Motor neuron (in vitro differentiated cells): ENCODE results near the gene VWA8. TPM values are rescaled to one million over a fixed set of nuclear protein-coding genes. Genes with fewer than 3 reads are reported as not detected.
"Not testable (repeated sequence)": the region's sequence is repeated elsewhere in the genome, so short reads cannot be mapped to it uniquely, and the experiment has no call there.

Experiments
- ATAC-seq, 8 experiments: fragments of 200-7000 bp; cut with Tn5 transposase; replicated peaks in 6 of 8; 2 replicates each; pipeline ENCODE4 v1.8.0; 2021; ENCODE audit warnings: mild to moderate bottlenecking in 8 of 8, moderate library complexity in 8 of 8
- H3K27ac ChIP-seq, 2 donors: fragments of 250-450 bp; sonication (Bioruptor Pico); 2 replicates each; pipeline ENCODE4 v1.9.0; 2021; ENCODE audit warnings: antibody characterized with exemption in 2 of 2, mild to moderate bottlenecking in 2 of 2, moderate library complexity in 1 of 2
- H3K4me1 ChIP-seq, 2 donors: fragments of 250-450 bp; sonication (Bioruptor Pico); replicated peaks in 1 of 2; 2 replicates each; pipeline ENCODE4 v1.6.1; 2021; ENCODE audit warnings: antibody characterized with exemption in 2 of 2, mild to moderate bottlenecking in 2 of 2, moderate library complexity in 1 of 2
- H3K4me3 ChIP-seq, 5 donors: fragments of 250-450 bp; sonication (Bioruptor Pico); 2 replicates each; pipeline ENCODE4 v1.9.0; 2021; ENCODE audit warnings: antibody characterized with exemption in 5 of 5, mild to moderate bottlenecking in 5 of 5, moderate library complexity in 4 of 5
- WGBS, 10 experiments: fragments of 450-650 bp; shearing (Covaris generic); methylation state at CpG; one replicate each; pipeline ENCODE4 v1.0.0; 2022; 5-methylcytosine and 5-hydroxymethylcytosine counted together
- in situ Hi-C, 9 experiments: fragments of 400-800 bp; cut with MboI; loops; one replicate each; pipeline ENCODE4 v1.15.0; 2021; ENCODE audit warnings: low sequenced_read_pairs in 9 of 9, low pct_unique_long_range_greater_than_20kb in 2 of 9; ENCODE audit not compliant: unreplicated experiment in 9 of 9
- total RNA-seq, 8 experiments: library from RNA; unstranded; fragments of 300-600 nt; gene quantifications; 2 replicates each; pipeline versions ENCODE4 v1.2.3 to v1.2.4, GENCODE V29; 2022

The VWA8 gene
- total RNA-seq, 8 experiments from 2014 or later: 9.1 to 31.7 (median 11.8) TPM

- Histone ChIP-seq H3K4me1 (no peaks in the 10 kb centered on the region), H3K4me3 (no peak overlapping the region), H3K27ac (no peak overlapping the region)
- no peak for ATAC-seq
- in situ Hi-C loops: no loop called here
- WGBS, 10 experiments: 100% methylated on average over 1 of the region's 1 CpG; no CpG with 5 or more reads in 2 of the 10 experiments
Measured at GRCh38 chr13:41934994-41935393, 25.9 kb downstream of the VWA8 start.

- Histone ChIP-seq H3K4me3 (no peak overlapping the region), H3K4me1 (no peaks in the 10 kb centered on the region), H3K27ac (no peak overlapping the region)
- in situ Hi-C loops: no loop called here
- 50 to 100% (median 92%) methylated on average over 1 of the region's 1 CpG; no CpG with 5 or more reads in 1 of the 10 experiments for WGBS, 10 experiments
- ATAC-seq: no peak
Measured at GRCh38 chr13:41934120-41934519, 26.8 kb downstream of the VWA8 start.

- WGBS, 10 experiments: 92 to 100% (median 100%) methylated on average over 1 of the region's 1 CpG; no CpG with 5 or more reads in 4 of the 10 experiments
- ATAC-seq: no peak
- Histone ChIP-seq H3K4me1 (no peaks in the 10 kb centered on the region), H3K4me3 (no peak overlapping the region), H3K27ac (no peak overlapping the region)
- in situ Hi-C loops: no loop called here
Measured at GRCh38 chr13:41931337-41931736, 29.6 kb downstream of the VWA8 start.

GRCh38 chr13:41930154-41930553 is 30.8 kb downstream of the VWA8 start:
- no peak overlapping the region for H3K27ac ChIP-seq
- no peaks in the 10 kb centered on the region for H3K4me1 ChIP-seq
- 92 to 100% (median 99%) methylated on average over 2 to 5 of the region's 5 CpGs for WGBS, 10 experiments
- in situ Hi-C loops: no loop called here
- ATAC-seq: no peak
- no peak overlapping the region for H3K4me3 ChIP-seq

GRCh38 chr13:41928323-41928722 is 32.6 kb downstream of the VWA8 start:
- H3K4me1 ChIP-seq: no peaks in the 10 kb centered on the region
- 18 to 100% (median 85%) methylated on average over 2 of the region's 2 CpGs for WGBS, 10 experiments
- in situ Hi-C loops: no loop called here
- no peak overlapping the region for H3K27ac ChIP-seq
- no peak overlapping the region for H3K4me3 ChIP-seq
- ATAC-seq: no peak

- no peak overlapping the region for H3K4me3 ChIP-seq
- 71 to 100% (median 100%) methylated on average over 1 to 2 of the region's 2 CpGs; no CpG with 5 or more reads in 1 of the 10 experiments for WGBS, 10 experiments
- no peak overlapping the region for H3K27ac ChIP-seq
- no peaks in the 10 kb centered on the region for H3K4me1 ChIP-seq
- no peak for ATAC-seq
- in situ Hi-C loops: no loop called here
Measured at GRCh38 chr13:41925014-41925413, 35.9 kb downstream of the VWA8 start.

- H3K4me3 ChIP-seq, H3K27ac ChIP-seq, ATAC-seq, H3K4me1 ChIP-seq: not testable (repeated sequence)
- WGBS, 10 experiments: 100% methylated on average over 1 of the region's 4 CpGs; no CpG with 5 or more reads in 9 of the 10 experiments
- in situ Hi-C loops: loop anchor here in 1 of 9 experiments (25.0 kb wide), 1 partner anchor 189 kb away; no protein-coding TSS in a partner anchor
Measured at GRCh38 chr13:41922894-41923293, 38.0 kb downstream of the VWA8 start.

GRCh38 chr13:41919741-41920487 is 41.0 kb downstream of the VWA8 start:
- no peak for ATAC-seq

GRCh38 chr13:41919031-41919740 is 41.7 kb downstream of the VWA8 start:
- H3K4me1 ChIP-seq: peaks cover 0 to 2% of the 10 kb centered on the region in 2 donors
- no peak overlapping the region for H3K27ac ChIP-seq
- ATAC-seq: no peak
- WGBS, 10 experiments: 27 to 100% (median 81%) methylated on average over 1 to 3 of the region's 3 CpGs; no CpG with 5 or more reads in 2 of the 10 experiments
- in situ Hi-C loops: loop anchor here in 1 of 9 experiments (25.0 kb wide), 1 partner anchor 193 kb away; no protein-coding TSS in a partner anchor
- H3K4me3 ChIP-seq: no peak overlapping the region

More at GRCh38 chr13:41919741-41920487, 41.0 kb downstream of the VWA8 start:
- Histone ChIP-seq H3K4me3 (no peak overlapping the region), H3K4me1 (peaks cover 0 to 2% of the 10 kb centered on the region in 2 donors), H3K27ac (no peak overlapping the region)
- 60 to 100% (median 87%) methylated on average over 1 to 4 of the region's 5 CpGs; no CpG with 5 or more reads in 4 of the 10 experiments for WGBS, 10 experiments
- in situ Hi-C loops: loop anchor here in 1 of 9 experiments (25.0 kb wide), 1 partner anchor 192 kb away; no protein-coding TSS in a partner anchor

- H3K4me1 ChIP-seq: peaks cover 0 to 2% of the 10 kb centered on the region in 2 donors
- no peak overlapping the region for H3K27ac ChIP-seq
- peak in 2 of 8 experiments; percentile 12 to 24 for ATAC-seq
- WGBS, 10 experiments: 20 to 100% (median 83%) methylated on average over 1 of the region's 1 CpG; no CpG with 5 or more reads in 3 of the 10 experiments
- H3K4me3 ChIP-seq: no peak overlapping the region
- in situ Hi-C loops: loop anchor here in 1 of 9 experiments (25.0 kb wide), 1 partner anchor 195 kb away; no protein-coding TSS in a partner anchor
Measured at GRCh38 chr13:41917641-41918040, 43.3 kb downstream of the VWA8 start.

- WGBS, 10 experiments: 6 to 85% (median 78%) methylated on average over 1 to 5 of the region's 5 CpGs; no CpG with 5 or more reads in 1 of the 10 experiments
- in situ Hi-C loops: loop anchor here in 1 of 9 experiments (25.0 kb wide), 1 partner anchor 196 kb away; no protein-coding TSS in a partner anchor
- Histone ChIP-seq H3K4me3 (no peak overlapping the region), H3K27ac (no peak overlapping the region), H3K4me1 (peaks cover 0 to 2% of the 10 kb centered on the region in 2 donors)
- peak; percentile 47 to 75 (median 62) for ATAC-seq
Measured at GRCh38 chr13:41916173-41916954, 44.5 kb downstream of the VWA8 start.

GRCh38 chr13:41915081-41915480 is 45.8 kb downstream of the VWA8 start:
- in situ Hi-C loops: loop anchor here in 1 of 9 experiments (25.0 kb wide), 1 partner anchor 197 kb away; no protein-coding TSS in a partner anchor
- Histone ChIP-seq H3K4me1 (peaks cover 0 to 2% of the 10 kb centered on the region in 2 donors), H3K27ac (no peak overlapping the region), H3K4me3 (no peak overlapping the region)
- ATAC-seq: peak in 3 of 8 experiments; percentile 96 to 98 (median 97)
